ENCODE data around the gene RAG1.

Gene RAG1

GRCh38 chr11:36627006-36627405 lies 59.2 kb downstream of the RAG1 start:
- no peak for DNase-seq (ENCODE audit: low read depth in 1 of 2, low spot score in 1 of 2)

- DNase-seq (ENCODE audit: low read depth in 1 of 2, low spot score in 1 of 2), result no peak
Observed at GRCh38 chr11:36627471-36627870, 59.7 kb downstream of the RAG1 start.

GRCh38 chr11:36628141-36628540 lies 60.3 kb downstream of the RAG1 start:
- no peak for DNase-seq (ENCODE audit: low read depth in 1 of 2, low spot score in 1 of 2)

- no peak for DNase-seq (ENCODE audit: low read depth in 1 of 2, low spot score in 1 of 2)
Observed at GRCh38 chr11:36628765-36629244, 61.0 kb downstream of the RAG1 start.

All from activated CD4-positive, alpha-beta T cell treated with anti-CD3 and anti-CD28 coated beads, Interleukin-2, amount 50 U/mL, for 24 hours (primary cell).